A549 (cell line): ENCODE measurements around the gene MYO18A.

Experiments used
- CTCF ChIP-seq: fragments of >200 bp; sonication (Bioruptor Twin); formaldehyde crosslinking; IDR thresholded peaks from 3 replicates; pipeline ENCODE4 v1.5.1; 2016
- RAD21 ChIP-seq, 2 experiments: fragments of >200 bp in 1 of 2; sonication (Bioruptor Twin) in 1 of 2; formaldehyde crosslinking in 1 of 2; IDR thresholded peaks in 1 of 2; conservative IDR thresholded peaks in 1 of 2; 2 replicates in 1 of 2; 3 replicates in 1 of 2; pipeline ENCODE4 v1.6.1; 2012 to 2018; ENCODE audit warnings: inconsistent platforms in 1 of 2
- TF ChIP-seq, protein P1 (sequence below): IDR thresholded peaks from 2 replicates; pipeline ENCODE4 v1.6.1; 2012

GRCh38 chr17:29108823-29109476 lies 71.2 kb downstream of the MYO18A start:
- no peak for TF ChIP-seq CTCF
- TF ChIP-seq RAD21 (conservative IDR thresholded peaks at IDR 0.05 in 1 of 2, IDR thresholded peaks at IDR 0.05 in 1 of 2), result no peak
- TF ChIP-seq, protein P1, sequence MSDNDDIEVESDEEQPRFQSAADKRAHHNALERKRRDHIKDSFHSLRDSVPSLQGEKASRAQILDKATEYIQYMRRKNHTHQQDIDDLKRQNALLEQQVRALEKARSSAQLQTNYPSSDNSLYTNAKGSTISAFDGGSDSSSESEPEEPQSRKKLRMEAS, result no peak
